Smooth muscle cell (in vitro differentiated cells): ENCODE results near the gene SRCIN1. TPM values are rescaled to one million over a fixed set of nuclear protein-coding genes. Genes with fewer than 3 reads are reported as not detected.

Experiments
- DNase-seq: peaks from one replicate; lab custom pipeline; 2025; ENCODE audit not compliant: unreplicated experiment; lab: John Stamatoyannopoulos, UW
- H2AFZ ChIP-seq: fragments of 200-600 bp; sonication (generic); 2 replicates; pipeline ENCODE4 v1.6.0; 2016; ENCODE audit warnings: antibody characterized with exemption, low read depth, mild to moderate bottlenecking
- H3F3A ChIP-seq: fragments of 200-600 bp; sonication (generic); 2 replicates; pipeline ENCODE4 v1.6.0; 2017; ENCODE audit warnings: antibody characterized with exemption, low read depth
- H3K27ac ChIP-seq: fragments of 200-600 bp; sonication (generic); 2 replicates; pipeline ENCODE4 v1.5.1; 2016; ENCODE audit warnings: low read depth, mild to moderate bottlenecking
- H3K27me3 ChIP-seq: fragments of 200-600 bp; sonication (generic); 2 replicates; pipeline ENCODE4 v1.6.1; 2016; ENCODE audit warnings: low read depth, mild to moderate bottlenecking
- H3K36me3 ChIP-seq: fragments of 200-600 bp; sonication (generic); 2 replicates; pipeline ENCODE4 v1.5.1; 2016; ENCODE audit warnings: low read depth
- H3K4me1 ChIP-seq: fragments of 200-600 bp; sonication (generic); 2 replicates; pipeline ENCODE4 v1.5.1; 2016; ENCODE audit warnings: low read depth
- H3K4me2 ChIP-seq: fragments of 200-600 bp; sonication (generic); 2 replicates; pipeline ENCODE4 v1.6.0; 2016; ENCODE audit warnings: mild to moderate bottlenecking
- H3K4me3 ChIP-seq: fragments of 200-600 bp; sonication (generic); 2 replicates; pipeline ENCODE4 v1.5.1; 2016; ENCODE audit warnings: mild to moderate bottlenecking
- H3K79me2 ChIP-seq: fragments of 200-600 bp; sonication (generic); 2 replicates; pipeline ENCODE4 v1.6.0; 2016; ENCODE audit warnings: low read depth, mild to moderate bottlenecking
- H3K9ac ChIP-seq: fragments of 200-600 bp; sonication (generic); 2 replicates; pipeline ENCODE4 v1.6.0; 2016; ENCODE audit warnings: low read depth
- H3K9me3 ChIP-seq: fragments of 200-600 bp; sonication (generic); replicated peaks from 2 replicates; pipeline ENCODE4 v1.5.1; 2016; ENCODE audit warnings: low read depth
- H4K20me1 ChIP-seq: fragments of 200-600 bp; sonication (generic); 2 replicates; pipeline ENCODE4 v1.6.0; 2016; ENCODE audit warnings: low read depth
- CTCF ChIP-seq: fragments of 200-600 bp; sonication (generic); IDR thresholded peaks from 2 replicates; pipeline ENCODE4 v1.5.1; 2017; ENCODE audit warnings: borderline replicate concordance, mild to moderate bottlenecking, antibody characterized with exemption; ENCODE audit not compliant: insufficient read depth, poor library complexity, severe bottlenecking
- WGBS: methylation state at CpG from one replicate; pipeline ENCODE4 v1.1.7; 2016; ENCODE audit warnings: low lambda C conversion rate; 5-methylcytosine and 5-hydroxymethylcytosine counted together
- polyA plus RNA-seq: library from polyadenylated mRNA; unstranded; fragments of >200 nt; fragmentation: Nextera tagmentation; extraction: Ambion mirVana; gene quantifications from 2 replicates; pipeline ENCODE4 v1.2.1, GENCODE V29; 2016
- total RNA-seq: library from RNA; depleted of rRNA; stranded (reverse); fragments of >200 nt; gene quantifications from 2 replicates; pipeline ENCODE4 v1.2.3, GENCODE V29; 2014

The SRCIN1 gene
- total and polyA plus RNA-seq, 2 experiments from 2014 or later, result 0.16 to 0.90 TPM

DNA sequence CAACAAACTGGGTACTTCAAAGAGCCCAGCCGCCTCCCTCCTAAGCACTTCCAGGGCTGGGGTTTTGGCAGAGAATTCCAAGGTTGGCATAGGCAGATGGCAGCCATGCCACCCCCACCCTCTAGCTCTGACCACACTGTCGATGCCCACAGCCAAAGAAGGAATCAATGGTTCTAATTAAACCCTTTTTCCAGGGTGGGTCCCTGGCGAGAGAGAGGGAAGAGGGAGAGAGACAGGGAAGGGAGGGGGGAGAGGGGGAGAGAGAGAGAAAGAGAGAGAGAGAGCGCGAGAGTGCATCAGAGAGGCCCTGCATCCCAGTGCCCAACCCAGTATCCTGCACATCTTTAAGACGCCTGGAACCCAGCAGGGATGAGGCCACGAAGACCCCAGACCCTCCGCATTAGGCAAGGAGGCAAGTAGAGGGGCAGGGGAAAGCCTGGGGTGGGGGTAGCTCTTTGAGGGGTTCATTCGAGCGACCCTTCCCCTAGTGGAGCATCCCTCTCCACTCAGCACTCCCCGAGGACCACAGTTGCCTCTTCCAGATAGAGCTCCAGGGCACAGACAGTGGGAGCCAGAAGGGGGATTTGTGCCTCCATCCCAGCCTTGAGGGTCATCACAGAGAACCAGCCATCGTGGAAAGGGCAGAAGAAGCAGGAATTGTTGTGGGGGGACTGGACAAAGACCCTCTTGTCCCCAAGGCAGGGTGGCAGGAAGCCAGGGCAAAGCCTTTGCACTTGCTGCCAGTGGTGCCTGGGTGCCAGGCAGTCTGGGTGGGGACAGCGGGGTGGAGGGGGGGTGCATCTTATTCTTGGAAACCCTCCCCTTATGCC is 2.6 kb downstream of the SRCIN1 start:
- no peaks in the 10 kb centered on the region for H3K9me3 ChIP-seq
- no peak for TF ChIP-seq CTCF
- no peaks in the 10 kb centered on the region for H3K36me3 ChIP-seq
- peaks cover 51% of the 10 kb centered on the region for H3K27me3 ChIP-seq
- no peak overlapping the region for H2AFZ ChIP-seq
- DNase-seq, result no peak
- H3K4me3 ChIP-seq, result no peak overlapping the region
- H3K27ac ChIP-seq, result no peak overlapping the region
- peaks cover 25% of the 10 kb centered on the region for H3K4me1 ChIP-seq
- WGBS, result 44% methylated on average over 9 of the region's 13 CpGs
- no peak overlapping the region for H3K4me2 ChIP-seq
- no peaks in the 10 kb centered on the region for H3K79me2 ChIP-seq
- no peaks in the 10 kb centered on the region for H3F3A ChIP-seq
- H4K20me1 ChIP-seq, result no peaks in the 10 kb centered on the region
- no peak overlapping the region for H3K9ac ChIP-seq

DNA sequence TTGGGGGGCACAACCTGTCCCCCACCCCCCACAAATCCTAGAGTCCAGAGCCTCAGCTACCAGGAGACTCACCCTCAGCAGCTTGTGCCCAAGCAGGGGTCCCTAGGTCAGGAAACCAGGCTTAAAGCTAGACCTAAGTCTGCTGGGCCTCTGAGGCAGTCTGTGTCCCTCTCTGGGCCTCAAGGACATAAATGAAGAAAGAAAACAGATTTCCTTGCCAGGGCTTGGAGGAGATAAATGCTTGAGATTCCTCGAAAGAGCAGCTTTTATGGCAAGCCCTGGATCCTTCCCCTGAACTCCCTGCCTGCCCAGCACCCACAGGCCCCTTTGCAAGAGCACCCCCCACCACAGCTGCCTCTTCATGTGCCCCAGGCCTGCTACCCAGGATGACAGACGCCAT is 3.3 kb downstream of the SRCIN1 start:
- Histone ChIP-seq H3K4me3 (no peak overlapping the region), H3K4me1 (peaks cover 25% of the 10 kb centered on the region), H3K9me3 (no peaks in the 10 kb centered on the region), H3K27ac (no peak overlapping the region), H3K4me2 (peak overlapping the region; percentile 68), H2AFZ (no peak overlapping the region), H3K9ac (no peak overlapping the region), H3K36me3 (no peaks in the 10 kb centered on the region), H3K79me2 (no peaks in the 10 kb centered on the region), H4K20me1 (no peaks in the 10 kb centered on the region), H3K27me3 (peaks cover 43% of the 10 kb centered on the region), H3F3A (no peaks in the 10 kb centered on the region)
- no peak for TF ChIP-seq CTCF
- WGBS, result 25% methylated on average over 2 of the region's 2 CpGs
- no peak for DNase-seq

DNA sequence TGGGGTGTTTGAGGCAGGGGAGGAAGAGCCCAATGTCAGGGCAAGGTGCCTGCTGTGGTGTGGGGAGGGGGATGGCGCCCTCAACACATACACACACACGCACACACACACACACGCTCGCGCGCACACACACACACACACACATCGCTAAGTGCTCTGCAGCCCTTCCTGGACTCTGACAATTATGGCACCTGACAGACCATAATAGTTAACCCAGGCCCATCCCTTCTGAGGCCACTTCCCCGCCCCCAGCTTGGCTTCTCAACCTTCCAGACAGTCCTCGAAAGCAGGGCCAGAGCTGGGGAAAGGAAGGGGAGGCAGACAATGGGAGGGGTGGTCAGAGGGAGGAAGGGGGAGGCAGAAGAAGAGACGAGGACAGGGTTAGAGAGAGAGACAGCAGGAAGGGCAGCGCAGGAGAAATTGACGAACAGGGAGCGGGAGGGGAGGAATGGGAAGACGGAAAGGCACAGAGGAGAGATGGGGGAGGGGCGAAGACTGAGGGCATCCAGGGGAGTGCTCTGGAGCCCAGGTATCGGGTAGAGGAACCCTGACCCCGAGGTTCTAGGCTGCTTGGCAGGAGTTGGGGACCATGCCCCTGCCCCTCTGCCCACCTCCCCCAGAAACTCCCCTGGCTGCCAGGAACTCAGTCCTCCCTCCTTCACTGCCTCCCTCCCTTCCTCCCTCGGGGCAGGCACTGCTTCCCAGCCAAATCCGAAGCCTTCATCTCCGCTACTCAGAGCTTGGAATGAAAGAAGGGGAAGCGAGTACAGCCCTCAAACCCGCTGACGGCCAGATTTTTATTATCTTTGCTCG is 4.0 kb downstream of the SRCIN1 start:
- peaks cover 36% of the 10 kb centered on the region for H3K27me3 ChIP-seq
- H2AFZ ChIP-seq, result no peak overlapping the region
- H3K27ac ChIP-seq, result no peak overlapping the region
- peaks cover 25% of the 10 kb centered on the region for H3K4me1 ChIP-seq
- H3F3A ChIP-seq, result no peaks in the 10 kb centered on the region
- DNase-seq, result no peak
- WGBS, result 7% methylated on average over 16 of the region's 24 CpGs
- no peaks in the 10 kb centered on the region for H3K36me3 ChIP-seq
- H3K4me2 ChIP-seq, result peak overlapping the region; percentile 68
- no peak overlapping the region for H3K4me3 ChIP-seq
- no peak for TF ChIP-seq CTCF
- H4K20me1 ChIP-seq, result no peaks in the 10 kb centered on the region
- H3K9me3 ChIP-seq, result no peaks in the 10 kb centered on the region
- no peaks in the 10 kb centered on the region for H3K79me2 ChIP-seq
- H3K9ac ChIP-seq, result no peak overlapping the region
